NB4 (cell line): ENCODE data around the gene TWIST2.

Experiments
- DNase-seq: peaks from one replicate; pipeline ENCODE4 v3.0.0; 2010; ENCODE audit warnings: low read depth
- H3K4me3 ChIP-seq: one replicate; pipeline ENCODE4 v1.5.1; 2011; ENCODE audit warnings: mild to moderate bottlenecking, low read depth, low read length, moderate library complexity
- CTCF ChIP-seq: IDR thresholded peaks from one replicate; pipeline ENCODE4 v1.5.1; 2012; ENCODE audit warnings: low read depth, low read length
- MAX ChIP-seq: IDR thresholded peaks from 2 replicates; pipeline ENCODE4 v1.6.1; 2011; ENCODE audit warnings: low read depth, low read length
- MYC ChIP-seq: IDR thresholded peaks from 2 replicates; pipeline ENCODE4 v1.6.1; 2011; ENCODE audit warnings: low read depth, low read length
- POLR2A ChIP-seq: IDR thresholded peaks from 2 replicates; pipeline ENCODE4 v1.6.1; 2011; ENCODE audit warnings: mild to moderate bottlenecking; ENCODE audit not compliant: insufficient read length; ENCODE audit errors: extremely low read depth

Gene TWIST2

GRCh38 chr2:238852206-238852869 is 4.5 kb downstream of the TWIST2 start:
- DNase-seq, result no peak
- TF ChIP-seq CTCF, result no peak
- TF ChIP-seq MAX, result 0 out of 2 replicates have a peak, but pooled peaks have one; percentile 5
- TF ChIP-seq MYC, result no peak
- H3K4me3 ChIP-seq, result no peak overlapping the region

- no peak for DNase-seq
- no peak overlapping the region for H3K4me3 ChIP-seq
- TF ChIP-seq MAX, result no peak
Measured at GRCh38 chr2:238853218-238853617, 5.3 kb downstream of the TWIST2 start.

GRCh38 chr2:238853721-238854120 is 5.8 kb downstream of the TWIST2 start:
- no peak overlapping the region for H3K4me3 ChIP-seq
- TF ChIP-seq MAX, result no peak
- TF ChIP-seq MYC, result no peak
- TF ChIP-seq CTCF, result no peak
- TF ChIP-seq POLR2A, result no peak
- DNase-seq, result no peak

GRCh38 chr2:238854246-238854645 is 6.4 kb downstream of the TWIST2 start:
- no peak for DNase-seq
- TF ChIP-seq MYC, result no peak
- TF ChIP-seq MAX, result no peak
- TF ChIP-seq POLR2A, result no peak
- TF ChIP-seq CTCF, result no peak
- no peak overlapping the region for H3K4me3 ChIP-seq

- no peak overlapping the region for H3K4me3 ChIP-seq
- DNase-seq, result no peak
- TF ChIP-seq CTCF (no peak), MAX (no peak)
Measured at GRCh38 chr2:238854699-238855229, 6.9 kb downstream of the TWIST2 start.

GRCh38 chr2:238855299-238855698 is 7.4 kb downstream of the TWIST2 start:
- TF ChIP-seq CTCF (no peak), MYC (no peak)
- H3K4me3 ChIP-seq, result no peak overlapping the region
- DNase-seq, result no peak
